DOHH2 (cell line): ENCODE results near the gene CMSS1.

ENCODE experiments used
- H3F3A ChIP-seq: fragments of 200-600 bp; sonication (generic), shearing (Covaris generic); 2 replicates; pipeline ENCODE4 v1.6.0; 2016; ENCODE audit warnings: antibody characterized with exemption, mild to moderate bottlenecking; ENCODE audit not compliant: control insufficient read depth, insufficient read depth
- H3K27ac ChIP-seq: fragments of 200-600 bp; sonication (generic); 2 replicates; pipeline ENCODE4 v1.5.1; 2014; ENCODE audit warnings: low read depth, mild to moderate bottlenecking, low read length, moderate library complexity
- H3K27me3 ChIP-seq: fragments of 200-600 bp; sonication (generic); 2 replicates; pipeline ENCODE4 v1.6.1; 2014; ENCODE audit warnings: mild to moderate bottlenecking, low read length, mixed read lengths; ENCODE audit not compliant: control insufficient read depth
- H3K36me3 ChIP-seq: fragments of 200-600 bp; sonication (generic); 2 replicates; pipeline ENCODE4 v1.6.1; 2014; ENCODE audit warnings: mild to moderate bottlenecking, low read length, moderate library complexity, mixed read lengths; ENCODE audit not compliant: control insufficient read depth
- H3K4me1 ChIP-seq: fragments of 200-600 bp; sonication (generic); 2 replicates; pipeline ENCODE4 v1.6.1; 2014; ENCODE audit warnings: mild to moderate bottlenecking, low read length, mixed read lengths; ENCODE audit not compliant: control insufficient read depth
- H3K4me2 ChIP-seq: fragments of 200-600 bp; sonication (generic); 2 replicates; pipeline ENCODE4 v1.6.0; 2014; ENCODE audit warnings: mild to moderate bottlenecking, low read length, moderate library complexity
- H3K4me3 ChIP-seq: fragments of 200-600 bp; sonication (generic); 2 replicates; pipeline ENCODE4 v1.5.1; 2014; ENCODE audit warnings: mild to moderate bottlenecking, low read length, mixed read lengths
- H3K79me2 ChIP-seq: fragments of 200-600 bp; sonication (generic); 2 replicates; pipeline ENCODE4 v1.6.1; 2014; ENCODE audit warnings: mild to moderate bottlenecking, low read length, mixed read lengths; ENCODE audit not compliant: control insufficient read depth
- H3K9me2 ChIP-seq: fragments of 200-600 bp; sonication (generic); replicated peaks from 2 replicates; pipeline ENCODE4 v1.6.1; 2014; ENCODE audit warnings: mild to moderate bottlenecking, low read length, mixed read lengths; ENCODE audit not compliant: control insufficient read depth
- H3K9me3 ChIP-seq: fragments of 200-600 bp; sonication (generic); 2 replicates; pipeline ENCODE4 v1.6.1; 2014; ENCODE audit warnings: antibody characterized with exemption, low read length, mixed read lengths; ENCODE audit not compliant: control insufficient read depth, insufficient read depth
- H4K20me1 ChIP-seq: fragments of 200-600 bp; sonication (generic); 2 replicates; pipeline ENCODE4 v1.6.0; 2014; ENCODE audit warnings: low read depth, mild to moderate bottlenecking, antibody characterized with exemption, low read length, moderate library complexity; ENCODE audit not compliant: control insufficient read depth, insufficient read depth
- CTCF ChIP-seq: fragments of 200-600 bp; sonication (generic); IDR thresholded peaks from one replicate; pipeline ENCODE4 v1.5.1; 2014; ENCODE audit warnings: antibody characterized with exemption, mild to moderate bottlenecking, low read depth, low read length; ENCODE audit not compliant: poor library complexity, severe bottlenecking
- EZH2phosphoT487 ChIP-seq: fragments of 200-600 bp; sonication (generic); IDR thresholded peaks from 2 replicates; pipeline ENCODE4 v1.6.1; 2017; ENCODE audit warnings: borderline replicate concordance, mild to moderate bottlenecking, antibody characterized with exemption, low read length, moderate library complexity, mixed read lengths

CMSS1 gene

GRCh38 chr3:99969136-99969535 lies 151.5 kb downstream of the CMSS1 start:
- Histone ChIP-seq H3K27ac (no peak overlapping the region), H3K9me2 (no peaks in the 10 kb centered on the region), H4K20me1 (no peaks in the 10 kb centered on the region), H3K79me2 (no peaks in the 10 kb centered on the region), H3K4me3 (no peak overlapping the region), H3F3A (no peaks in the 10 kb centered on the region), H3K4me2 (no peak overlapping the region), H3K4me1 (no peaks in the 10 kb centered on the region), H3K27me3 (no peaks in the 10 kb centered on the region), H3K36me3 (no peaks in the 10 kb centered on the region), H3K9me3 (no peaks in the 10 kb centered on the region)
- no peak for TF ChIP-seq EZH2phosphoT487
- no peak for TF ChIP-seq CTCF

DNA sequence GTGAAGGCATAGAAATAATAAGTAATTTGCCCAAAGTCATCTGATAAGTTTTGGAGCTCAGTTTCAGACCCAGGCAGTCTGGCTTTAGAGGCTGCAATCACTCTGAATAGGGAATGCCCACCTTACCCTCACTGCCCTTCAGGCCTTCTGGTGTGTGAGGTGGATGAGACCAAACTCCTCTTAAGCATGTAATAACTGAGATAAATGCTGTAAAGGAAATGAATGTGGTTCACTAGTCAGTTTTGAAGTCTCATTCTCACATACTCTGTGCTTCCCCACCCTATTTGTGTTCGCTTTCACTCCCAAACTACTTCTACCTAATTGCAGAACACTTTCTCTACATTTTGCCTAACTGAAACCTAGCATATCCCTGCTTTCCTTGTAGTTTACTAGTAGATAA lies 152.5 kb downstream of the CMSS1 start:
- H3K79me2 ChIP-seq: no peaks in the 10 kb centered on the region
- no peaks in the 10 kb centered on the region for H3F3A ChIP-seq
- no peak for TF ChIP-seq EZH2phosphoT487
- no peak for TF ChIP-seq CTCF
- H3K4me3 ChIP-seq: no peak overlapping the region
- H3K4me1 ChIP-seq: no peaks in the 10 kb centered on the region
- no peaks in the 10 kb centered on the region for H3K9me3 ChIP-seq
- H3K9me2 ChIP-seq: no peaks in the 10 kb centered on the region
- no peak overlapping the region for H3K4me2 ChIP-seq
- H3K36me3 ChIP-seq: no peaks in the 10 kb centered on the region
- H3K27me3 ChIP-seq: no peaks in the 10 kb centered on the region
- no peaks in the 10 kb centered on the region for H4K20me1 ChIP-seq
- no peak overlapping the region for H3K27ac ChIP-seq

DNA sequence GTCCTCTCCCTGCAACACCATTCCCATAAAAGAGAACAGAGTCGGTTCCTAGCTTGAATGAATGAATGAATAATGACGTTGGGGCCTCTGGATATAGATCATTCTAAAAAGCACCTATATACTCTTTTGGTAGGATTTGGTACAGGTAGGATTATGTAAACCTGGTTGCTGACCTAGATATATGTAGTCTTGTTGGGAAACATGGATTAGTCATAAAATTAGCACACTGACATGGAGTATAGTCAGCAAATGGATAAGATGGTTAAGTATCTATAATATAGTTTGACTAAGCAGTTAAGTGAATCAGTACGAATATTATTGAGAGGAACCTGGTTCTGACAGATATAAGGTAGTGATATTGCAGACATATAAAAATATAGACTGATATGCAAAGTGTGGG lies 154.1 kb downstream of the CMSS1 start:
- Histone ChIP-seq H3K4me1 (no peaks in the 10 kb centered on the region), H3K4me3 (no peak overlapping the region), H3K9me2 (no peaks in the 10 kb centered on the region), H3K9me3 (no peaks in the 10 kb centered on the region), H3K27ac (no peak overlapping the region), H3F3A (no peaks in the 10 kb centered on the region), H3K36me3 (no peaks in the 10 kb centered on the region), H4K20me1 (no peaks in the 10 kb centered on the region), H3K4me2 (no peak overlapping the region), H3K79me2 (no peaks in the 10 kb centered on the region), H3K27me3 (no peaks in the 10 kb centered on the region)
- TF ChIP-seq CTCF (no peak), EZH2phosphoT487 (no peak)
